ENCODE measurements around the gene PSMD1.
A peak's percentile ranks its signal among the peaks of the same experiment; 100 is the strongest.
"Not testable (repeated sequence)": the region's sequence is repeated elsewhere in the genome, so short reads cannot be mapped to it uniquely, and the experiment has no call there.

The PSMD1 gene

DNA sequence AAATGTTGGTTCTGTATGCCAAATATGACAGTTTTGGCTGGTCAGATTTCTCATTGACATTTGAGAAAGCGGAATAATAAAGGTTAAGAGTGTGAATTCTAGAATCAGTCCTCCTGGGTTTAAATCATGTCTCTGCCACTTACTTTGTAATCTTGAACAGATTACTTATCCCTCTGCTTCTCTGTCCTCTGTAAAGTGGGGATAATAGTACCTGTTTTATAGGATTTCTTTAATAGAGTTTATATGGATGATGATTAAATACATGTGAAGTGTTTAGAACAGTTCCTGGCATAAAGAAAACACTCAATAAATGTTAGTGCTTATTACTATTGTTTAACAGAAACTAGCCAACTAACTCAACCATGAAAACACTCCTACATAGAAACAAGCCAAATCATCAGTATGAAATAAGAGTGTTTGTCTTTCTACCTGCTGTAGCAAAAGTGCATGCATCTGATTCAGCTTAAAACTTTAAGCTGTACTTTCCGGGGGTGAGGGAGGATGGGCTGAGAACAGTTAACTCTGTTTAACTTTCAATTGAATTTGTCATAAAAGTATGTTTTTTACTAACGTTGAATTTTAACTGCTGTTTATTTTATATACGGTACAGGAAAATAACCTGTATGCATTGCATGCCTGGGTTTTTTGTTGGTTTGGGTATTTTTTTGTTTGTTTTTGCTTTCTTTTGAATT, 61.4 kb downstream of the PSMD1 start:
- no peak for DNase-seq

DNA sequence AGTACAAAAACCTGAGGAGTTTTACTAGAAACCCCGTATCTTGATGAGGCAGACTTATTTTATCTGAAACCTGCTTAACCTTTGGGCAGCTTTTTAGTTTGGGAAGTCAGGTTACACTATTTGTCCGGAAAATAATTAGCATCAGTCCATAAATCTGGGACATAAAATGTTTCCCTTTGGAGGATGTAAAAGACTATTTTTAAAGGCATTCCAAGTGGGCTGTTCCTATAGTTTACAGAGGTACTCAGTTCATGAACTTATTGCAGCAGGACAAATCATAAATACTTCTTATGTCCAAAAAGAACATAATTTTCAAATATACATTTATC, 61.9 kb downstream of the PSMD1 start:
- no peak for DNase-seq

DNA sequence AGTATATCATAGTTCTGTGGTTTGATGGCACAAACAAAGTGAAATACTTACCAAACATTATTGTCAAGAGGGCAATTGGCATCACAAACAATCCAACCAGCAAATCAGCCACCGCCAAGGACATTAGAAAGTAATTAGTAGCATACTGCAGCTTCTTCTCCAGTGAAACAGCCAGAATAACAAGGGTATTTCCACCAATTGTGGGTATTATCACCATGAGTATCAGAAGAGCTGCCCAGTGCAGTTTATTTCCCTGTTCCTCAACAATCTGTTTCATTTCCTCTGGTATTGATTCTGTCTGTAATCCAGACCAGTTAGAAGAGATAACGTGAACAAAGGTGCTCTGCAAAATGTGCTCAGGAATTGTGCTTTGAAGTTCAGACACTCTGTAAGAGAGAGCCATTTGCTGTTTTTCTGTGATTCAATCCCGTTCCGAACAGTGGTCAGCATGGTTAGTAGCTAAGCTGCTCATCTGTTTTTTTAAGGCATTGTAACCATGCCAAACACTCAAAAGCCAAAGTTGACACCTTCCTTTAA, 66.8 kb downstream of the PSMD1 start:
- no peak for DNase-seq

GRCh38 chr2:231124838-231125568, 68.3 kb downstream of the PSMD1 start, which contains the start of gene HTR2B:
Gene HTR2B (minus strand): TSS chr2:231125042. CDS start chr2:231123764, 1,278 bp downstream.
- no peak for DNase-seq

DNA sequence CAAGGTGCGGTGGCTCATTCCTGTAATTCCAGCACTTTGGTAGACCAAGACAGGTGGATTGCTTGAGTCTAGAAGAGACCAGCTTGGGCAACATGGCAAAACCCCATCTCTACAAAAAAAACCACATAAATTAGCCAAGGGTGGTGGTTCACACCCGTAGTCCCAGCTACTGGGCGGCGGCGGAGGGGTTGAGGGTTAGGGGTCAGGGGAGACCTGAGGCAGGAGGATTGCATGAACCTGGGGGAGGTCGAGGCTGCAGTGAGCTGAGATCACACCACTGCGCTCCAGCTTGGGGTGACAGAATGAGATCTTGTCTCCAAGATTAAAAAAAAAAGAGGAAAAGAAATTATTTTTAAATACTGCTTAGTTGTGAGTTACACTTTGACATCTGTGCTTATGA, 69.5 kb downstream of the PSMD1 start:
- DNase-seq = no peak

- DNase-seq = no peak
Observed at GRCh38 chr2:231127480-231127879, 70.8 kb downstream of the PSMD1 start.

DNA sequence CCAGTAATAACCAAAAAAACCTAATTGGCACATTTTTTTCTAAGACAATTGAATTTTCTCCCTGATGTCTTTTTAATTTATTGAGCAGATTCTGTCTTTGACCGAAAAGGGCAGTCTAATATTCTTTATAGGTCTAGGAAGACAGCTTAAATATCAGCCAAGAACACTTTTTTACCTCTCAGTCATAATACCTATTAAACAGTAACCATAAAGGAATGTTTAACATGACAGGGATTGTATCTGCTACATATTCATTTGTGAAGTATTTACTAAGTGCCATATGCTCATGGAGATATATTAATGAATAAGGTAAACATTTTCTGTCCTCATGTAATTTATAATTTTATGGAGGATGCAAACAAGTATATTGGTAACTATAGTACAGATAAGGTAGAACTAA, 71.3 kb downstream of the PSMD1 start:
- DNase-seq = no peak

- no peak for DNase-seq
Observed at GRCh38 chr2:231128541-231128940, 71.9 kb downstream of the PSMD1 start.

DNA sequence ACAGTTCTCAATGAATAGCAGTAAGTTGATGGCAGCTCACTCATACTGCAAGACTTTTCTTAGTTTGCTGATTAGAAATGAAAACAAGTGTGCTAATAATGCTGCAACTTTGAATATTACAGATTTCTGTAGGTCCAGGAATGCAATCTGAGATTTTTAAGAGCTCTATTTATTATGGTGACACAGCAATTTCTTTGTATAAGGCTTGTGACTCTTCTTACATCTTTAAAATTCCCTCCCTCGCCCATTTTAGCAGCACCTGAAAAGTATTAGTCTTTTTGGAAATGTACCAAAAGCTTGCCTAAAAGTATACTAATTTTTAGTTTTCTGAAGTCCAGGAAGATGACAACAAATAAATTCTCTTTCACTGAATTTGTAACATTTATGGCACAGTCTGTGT, 72.5 kb downstream of the PSMD1 start:
- no peak for DNase-seq

- DNase-seq = no peak
Observed at GRCh38 chr2:231130336-231131056, 73.8 kb downstream of the PSMD1 start.

DNA sequence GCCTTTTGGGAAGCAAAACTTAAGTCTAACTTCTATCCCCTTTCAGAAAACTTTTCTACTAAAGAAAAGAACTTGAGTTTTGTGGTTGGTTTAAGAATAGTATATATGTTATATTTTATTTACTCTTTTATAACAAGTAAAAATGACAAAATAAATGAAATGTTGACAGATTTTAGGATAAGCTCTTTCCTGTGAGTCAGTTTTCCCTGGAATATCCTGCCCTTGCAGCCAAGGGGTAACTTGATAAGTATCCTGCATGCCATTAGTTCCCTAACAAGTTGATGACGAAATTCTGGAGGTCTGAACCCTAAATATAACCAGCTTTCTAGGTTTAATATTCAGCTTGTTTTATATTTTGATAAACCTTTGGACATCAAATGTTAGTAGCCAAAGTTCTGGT, 75.5 kb downstream of the PSMD1 start:
- peak; percentile 61 for DNase-seq

GRCh38 chr2:231133365-231134099, 76.9 kb downstream of the PSMD1 start:
- DNase-seq = no peak

DNA sequence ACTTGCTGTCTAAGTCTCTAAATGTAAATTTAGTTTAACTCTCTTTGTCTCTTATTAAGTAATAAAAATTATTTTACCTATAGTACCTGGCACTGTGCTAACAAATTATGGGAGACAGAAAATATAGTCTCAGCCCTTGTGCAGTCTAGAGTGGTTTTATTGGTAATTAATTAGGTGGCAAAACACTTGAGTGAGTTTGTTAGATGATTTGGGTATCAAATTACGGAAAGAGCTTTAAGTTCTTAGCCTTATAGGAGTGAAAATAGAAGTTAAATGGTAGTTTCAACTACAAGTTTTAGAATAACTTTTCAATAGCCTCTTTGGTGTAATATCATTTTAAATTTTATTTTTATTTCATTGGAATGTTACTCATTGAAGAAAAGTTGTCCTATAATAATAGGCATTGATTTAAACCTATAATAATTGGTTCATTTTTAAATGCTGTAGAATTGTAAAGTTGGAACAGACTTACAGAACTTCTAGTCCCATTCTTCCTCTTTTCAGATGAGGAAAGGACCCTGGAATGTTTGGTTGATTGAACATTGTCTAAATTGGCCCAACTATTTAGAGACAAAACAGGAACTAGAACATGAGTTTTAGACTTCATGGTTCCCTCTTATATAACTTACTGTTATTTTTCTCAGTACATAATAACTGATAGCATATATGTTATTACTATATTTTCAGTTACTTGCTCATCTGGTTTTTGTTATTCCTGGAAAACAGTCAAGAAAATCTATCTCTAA, 78.4 kb downstream of the PSMD1 start:
- DNase-seq = no peak

- DNase-seq = no peak
Observed at GRCh38 chr2:231138699-231139098, 82.0 kb downstream of the PSMD1 start.

- no peak for DNase-seq
Observed at GRCh38 chr2:231139796-231140195, 83.1 kb downstream of the PSMD1 start.

DNA sequence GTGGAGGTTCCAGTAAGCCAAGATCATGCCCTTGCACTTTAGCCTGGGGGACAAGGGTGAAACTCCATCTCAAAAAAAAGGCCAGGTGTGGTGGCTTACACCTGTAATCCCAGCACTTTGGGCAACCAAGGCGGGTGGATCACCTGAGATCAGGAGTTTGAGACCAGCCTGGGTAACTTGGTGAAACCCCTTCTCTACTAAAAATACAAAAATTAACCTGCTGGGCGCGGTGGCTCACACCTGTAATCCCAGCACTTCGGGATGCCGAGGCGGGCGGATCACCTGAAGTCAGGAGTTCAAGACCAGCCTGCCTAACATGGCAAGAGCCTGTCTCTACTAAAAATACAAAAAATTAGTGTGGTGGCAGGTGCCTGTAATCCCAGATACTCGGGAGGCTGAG, 84.1 kb downstream of the PSMD1 start:
- not testable (repeated sequence) for DNase-seq

DNA sequence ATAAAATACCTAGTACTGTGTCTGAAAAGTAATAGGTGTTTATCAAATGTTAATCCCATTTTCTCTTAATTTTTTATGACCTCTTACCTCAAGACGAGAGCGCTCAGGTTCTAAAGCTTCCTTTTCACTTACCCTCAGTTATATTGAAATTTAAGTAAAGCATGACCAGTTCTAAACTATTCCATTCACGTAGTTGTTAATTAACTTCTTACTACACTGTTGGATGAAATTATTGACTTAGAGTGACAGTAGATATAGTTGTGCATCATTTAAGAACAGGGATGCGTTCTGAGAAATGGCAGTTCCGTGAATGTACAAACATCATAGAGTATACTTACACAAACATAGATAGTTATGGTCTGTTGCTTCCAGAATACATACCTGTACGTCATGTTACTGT, 88.2 kb downstream of the PSMD1 start:
- no peak for DNase-seq

GRCh38 chr2:231146665-231147064, 90.0 kb downstream of the PSMD1 start:
- no peak for DNase-seq

DNA sequence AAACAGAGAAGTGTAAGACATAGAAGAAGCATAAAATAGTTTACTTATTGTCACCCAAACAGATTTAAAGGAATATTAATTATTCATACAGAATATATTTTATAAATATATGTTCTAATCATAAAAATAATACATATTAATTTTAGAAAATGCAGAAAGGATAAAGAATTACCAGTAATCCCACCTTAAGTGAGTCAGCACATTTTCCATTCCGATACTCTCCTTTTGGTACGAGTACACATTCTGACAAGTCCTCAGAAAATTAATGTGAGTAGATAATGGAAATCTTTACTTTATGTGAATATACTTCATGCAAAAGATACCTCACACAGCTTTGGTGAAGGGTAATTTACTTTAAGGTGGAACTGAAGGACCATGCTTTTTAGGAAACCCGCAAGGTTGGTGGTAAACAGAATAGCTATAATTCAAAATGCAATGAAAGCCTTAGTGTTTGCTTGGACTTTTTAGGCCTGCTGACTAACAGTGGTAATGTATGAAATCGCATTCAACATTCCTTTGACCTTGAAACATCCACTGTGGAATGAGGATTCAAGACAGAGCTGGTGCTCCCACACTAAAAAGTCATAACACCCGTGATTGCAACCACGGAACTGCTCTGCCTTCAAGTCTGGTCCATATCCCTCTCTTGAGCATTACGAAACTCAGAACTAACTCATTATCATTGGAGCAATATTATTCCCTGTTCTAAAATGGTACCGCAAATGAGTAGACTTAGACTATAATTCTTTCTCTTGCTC, 96.3 kb downstream of the PSMD1 start:
- DNase-seq = peak; percentile 58

- no peak for DNase-seq
Observed at GRCh38 chr2:231159306-231159705, 102.6 kb downstream of the PSMD1 start.

GRCh38 chr2:231160701-231161100, 104.0 kb downstream of the PSMD1 start:
- DNase-seq = no peak

Data from NCI-H226 (cell line).